ENCODE results near the gene NXPE4.

GRCh38 chr11:114619659-114620173, 24.1 kb upstream of the NXPE4 start:
- TF ChIP-seq FOXP2 (optimal IDR thresholded peaks at IDR 0.05; ENCODE audit: control extremely low read depth, extremely low read length, insufficient read depth): no peak
- TF ChIP-seq POLR2AphosphoS5 (IDR thresholded peaks at IDR 0.05; ENCODE audit: borderline replicate concordance, low read depth, low read length): no peak
- TF ChIP-seq EZH2 (IDR thresholded peaks at IDR 0.05): no peak
